Measurements from ENCODE around the gene ARMC8. TPM values are rescaled to one million over a fixed set of nuclear protein-coding genes. Genes with fewer than 3 reads are reported as not detected.
A peak's percentile ranks its signal among the peaks of the same experiment; 100 is the strongest.

The ARMC8 gene
- polyA plus RNA-seq, 1 donor from 2014 or later = 90.6 TPM

DNA sequence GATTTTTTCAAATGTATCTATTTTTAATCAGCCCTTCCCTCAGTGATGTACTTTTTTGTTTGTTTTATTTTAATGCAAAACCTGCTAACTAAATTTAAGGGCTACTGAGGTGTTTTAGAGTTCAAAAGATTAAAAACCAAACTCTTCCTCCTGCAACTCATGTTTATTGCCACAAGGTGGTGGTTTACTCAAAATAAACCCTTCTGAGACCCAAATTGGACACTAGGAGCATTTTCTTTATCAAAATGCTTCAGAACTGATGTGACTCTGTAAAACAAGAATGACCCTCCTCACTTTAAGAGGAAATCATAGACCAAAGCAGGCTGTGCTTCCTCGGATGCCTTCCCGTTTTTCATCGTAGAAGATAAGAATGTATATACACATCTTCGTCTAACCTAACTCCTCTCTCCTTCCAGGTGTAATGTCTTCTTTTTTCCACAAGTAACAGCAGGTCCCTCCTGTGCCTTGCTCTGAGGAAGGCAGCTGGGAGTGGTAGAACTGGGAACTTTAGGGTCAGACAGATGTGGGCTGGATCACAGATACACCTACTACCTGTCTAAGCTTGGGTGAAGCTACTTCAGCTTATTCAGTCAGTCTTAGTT is 145.5 kb downstream of the ARMC8 start:
- Histone ChIP-seq H3K36me3 (ENCODE audit: insufficient read depth, low read length) (no peaks in the 10 kb centered on the region), H3K4me2 (ENCODE audit: low read length) (no peak overlapping the region), H2AFZ (ENCODE audit: low read depth, low read length) (no peak overlapping the region), H3K27me3 (ENCODE audit: insufficient read depth, low read depth, low read length) (no peaks in the 10 kb centered on the region), H3K9ac (ENCODE audit: low read length) (no peak overlapping the region), H3K9me2 (ENCODE audit: insufficient read depth, low read length) (no peaks in the 10 kb centered on the region), H3F3A (ENCODE audit: insufficient read depth, low read length, poor library complexity, severe bottlenecking) (peaks cover 4% of the 10 kb centered on the region), H3K79me2 (replicated peaks; ENCODE audit: insufficient read depth, low read length) (no peaks in the 10 kb centered on the region), H3K4me3 (ENCODE audit: low read length) (no peak overlapping the region), H4K20me1 (ENCODE audit: insufficient read depth) (no peaks in the 10 kb centered on the region), H3K9me3 (ENCODE audit: low read length) (no peaks in the 10 kb centered on the region), H3K27ac (ENCODE audit: low read length) (no peak overlapping the region)
- TF ChIP-seq REST (IDR thresholded peaks at IDR 0.05; ENCODE audit: borderline replicate concordance) (no peak), TAF1 (IDR thresholded peaks at IDR 0.05; ENCODE audit: low read depth) (no peak), EZH2 (IDR thresholded peaks at IDR 0.05; ENCODE audit: borderline replicate concordance, insufficient read depth, low read length, poor library complexity, severe bottlenecking) (no peak), RAD21 (conservative IDR thresholded peaks at IDR 0.05) (peak; percentile 68), SMC3 (conservative IDR thresholded peaks at IDR 0.05; ENCODE audit: poor library complexity) (peak; percentile 74)
- TF ChIP-seq, protein P1, sequence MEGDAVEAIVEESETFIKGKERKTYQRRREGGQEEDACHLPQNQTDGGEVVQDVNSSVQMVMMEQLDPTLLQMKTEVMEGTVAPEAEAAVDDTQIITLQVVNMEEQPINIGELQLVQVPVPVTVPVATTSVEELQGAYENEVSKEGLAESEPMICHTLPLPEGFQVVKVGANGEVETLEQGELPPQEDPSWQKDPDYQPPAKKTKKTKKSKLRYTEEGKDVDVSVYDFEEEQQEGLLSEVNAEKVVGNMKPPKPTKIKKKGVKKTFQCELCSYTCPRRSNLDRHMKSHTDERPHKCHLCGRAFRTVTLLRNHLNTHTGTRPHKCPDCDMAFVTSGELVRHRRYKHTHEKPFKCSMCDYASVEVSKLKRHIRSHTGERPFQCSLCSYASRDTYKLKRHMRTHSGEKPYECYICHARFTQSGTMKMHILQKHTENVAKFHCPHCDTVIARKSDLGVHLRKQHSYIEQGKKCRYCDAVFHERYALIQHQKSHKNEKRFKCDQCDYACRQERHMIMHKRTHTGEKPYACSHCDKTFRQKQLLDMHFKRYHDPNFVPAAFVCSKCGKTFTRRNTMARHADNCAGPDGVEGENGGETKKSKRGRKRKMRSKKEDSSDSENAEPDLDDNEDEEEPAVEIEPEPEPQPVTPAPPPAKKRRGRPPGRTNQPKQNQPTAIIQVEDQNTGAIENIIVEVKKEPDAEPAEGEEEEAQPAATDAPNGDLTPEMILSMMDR (IDR thresholded peaks at IDR 0.05; ENCODE audit: poor library complexity, severe bottlenecking) = peak; percentile 76

- Histone ChIP-seq H3K4me3 (ENCODE audit: low read length) (no peak overlapping the region), H3K79me2 (replicated peaks; ENCODE audit: insufficient read depth, low read length) (no peaks in the 10 kb centered on the region), H3F3A (ENCODE audit: insufficient read depth, low read length, poor library complexity, severe bottlenecking) (no peaks in the 10 kb centered on the region), H3K27me3 (ENCODE audit: insufficient read depth, low read depth, low read length) (no peaks in the 10 kb centered on the region), H2AFZ (ENCODE audit: low read depth, low read length) (no peak overlapping the region), H3K9ac (ENCODE audit: low read length) (no peak overlapping the region), H4K20me1 (ENCODE audit: insufficient read depth) (no peaks in the 10 kb centered on the region), H3K4me2 (ENCODE audit: low read length) (no peak overlapping the region), H3K9me2 (ENCODE audit: insufficient read depth, low read length) (no peaks in the 10 kb centered on the region), H3K27ac (ENCODE audit: low read length) (no peak overlapping the region), H3K9me3 (ENCODE audit: low read length) (no peaks in the 10 kb centered on the region), H3K36me3 (ENCODE audit: insufficient read depth, low read length) (no peaks in the 10 kb centered on the region)
- TF ChIP-seq SMC3 (conservative IDR thresholded peaks at IDR 0.05; ENCODE audit: poor library complexity) = no peak
- TF ChIP-seq POLR2AphosphoS5 (IDR thresholded peaks at IDR 0.05) = no peak
- no peak for TF ChIP-seq RAD21 (conservative IDR thresholded peaks at IDR 0.05)
- no peak for TF ChIP-seq MXI1 (conservative IDR thresholded peaks at IDR 0.05; ENCODE audit: poor library complexity, severe bottlenecking)
- TF ChIP-seq REST (IDR thresholded peaks at IDR 0.05; ENCODE audit: borderline replicate concordance) = no peak
- TF ChIP-seq TAF1 (IDR thresholded peaks at IDR 0.05; ENCODE audit: low read depth) = no peak
- TF ChIP-seq, protein P1 (IDR thresholded peaks at IDR 0.05; ENCODE audit: poor library complexity, severe bottlenecking) = no peak
- no peak for TF ChIP-seq EP300 (conservative IDR thresholded peaks at IDR 0.05; ENCODE audit: poor library complexity, severe bottlenecking)
- no peak for TF ChIP-seq EZH2 (IDR thresholded peaks at IDR 0.05; ENCODE audit: borderline replicate concordance, insufficient read depth, low read length, poor library complexity, severe bottlenecking)
Observed at GRCh38 chr3:138334608-138335007, 147.5 kb downstream of the ARMC8 start.
